ENCODE results near the gene NAA60.
A peak's percentile ranks its signal among the peaks of the same experiment; 100 is the strongest.

Gene NAA60

DNA sequence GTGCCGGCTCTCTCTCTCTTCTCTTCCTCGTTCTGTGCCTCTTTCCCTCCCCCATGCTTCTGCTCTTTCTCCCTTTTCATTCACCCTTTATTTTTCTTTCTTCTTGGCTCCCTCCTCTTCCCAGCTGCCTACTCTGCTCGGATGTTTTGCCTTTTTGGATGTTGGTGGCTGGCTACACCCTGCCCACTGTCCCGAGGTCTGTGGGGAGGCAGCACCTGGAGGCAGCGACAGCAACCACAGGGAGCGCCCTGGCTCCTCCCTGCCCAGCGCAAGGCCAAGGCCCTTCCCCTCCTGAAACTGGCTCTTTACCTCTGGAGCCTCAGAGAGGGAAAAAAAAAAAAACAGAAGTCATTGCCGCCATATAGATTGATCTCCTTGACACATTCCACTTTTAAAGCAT, 77.4 kb downstream of the NAA60 start:
- TF ChIP-seq, protein P1, sequence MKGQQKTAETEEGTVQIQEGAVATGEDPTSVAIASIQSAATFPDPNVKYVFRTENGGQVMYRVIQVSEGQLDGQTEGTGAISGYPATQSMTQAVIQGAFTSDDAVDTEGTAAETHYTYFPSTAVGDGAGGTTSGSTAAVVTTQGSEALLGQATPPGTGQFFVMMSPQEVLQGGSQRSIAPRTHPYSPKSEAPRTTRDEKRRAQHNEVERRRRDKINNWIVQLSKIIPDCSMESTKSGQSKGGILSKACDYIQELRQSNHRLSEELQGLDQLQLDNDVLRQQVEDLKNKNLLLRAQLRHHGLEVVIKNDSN (IDR thresholded peaks at IDR 0.05): no peak
- TF ChIP-seq RAD21 (IDR thresholded peaks at IDR 0.05; ENCODE audit: low read depth): no peak
- TF ChIP-seq ZBTB7A (IDR thresholded peaks at IDR 0.05; ENCODE audit: low read depth): no peak
- TF ChIP-seq, protein P2, sequence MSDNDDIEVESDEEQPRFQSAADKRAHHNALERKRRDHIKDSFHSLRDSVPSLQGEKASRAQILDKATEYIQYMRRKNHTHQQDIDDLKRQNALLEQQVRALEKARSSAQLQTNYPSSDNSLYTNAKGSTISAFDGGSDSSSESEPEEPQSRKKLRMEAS (IDR thresholded peaks at IDR 0.05): no peak

DNA sequence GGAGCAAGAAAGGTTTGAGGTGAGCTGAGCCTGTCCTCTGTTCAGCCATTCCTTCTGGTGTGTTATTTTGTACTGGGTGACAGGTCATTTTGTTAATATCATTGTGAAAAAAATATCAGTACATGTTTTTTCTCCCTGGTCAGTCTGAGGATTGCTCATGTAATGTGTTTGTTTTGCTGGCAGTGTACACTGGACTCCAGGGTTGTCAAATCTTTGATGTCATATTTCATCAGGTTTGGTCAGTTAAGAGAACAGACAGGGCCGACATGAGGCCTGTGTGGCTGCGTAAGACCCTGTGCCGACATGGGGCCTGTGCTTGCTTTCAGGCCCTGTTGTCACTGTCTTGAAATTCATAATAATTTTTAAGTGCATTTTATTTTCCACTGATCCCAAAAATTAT, 79.8 kb downstream of the NAA60 start:
- no peak for TF ChIP-seq TAF1 (IDR thresholded peaks at IDR 0.05; ENCODE audit: low read depth)
- no peak for TF ChIP-seq ZBTB7A (IDR thresholded peaks at IDR 0.05; ENCODE audit: low read depth)
- TF ChIP-seq RAD21 (IDR thresholded peaks at IDR 0.05; ENCODE audit: low read depth): no peak
- no peak for TF ChIP-seq NFIC (IDR thresholded peaks at IDR 0.05)
- TF ChIP-seq, protein P3, sequence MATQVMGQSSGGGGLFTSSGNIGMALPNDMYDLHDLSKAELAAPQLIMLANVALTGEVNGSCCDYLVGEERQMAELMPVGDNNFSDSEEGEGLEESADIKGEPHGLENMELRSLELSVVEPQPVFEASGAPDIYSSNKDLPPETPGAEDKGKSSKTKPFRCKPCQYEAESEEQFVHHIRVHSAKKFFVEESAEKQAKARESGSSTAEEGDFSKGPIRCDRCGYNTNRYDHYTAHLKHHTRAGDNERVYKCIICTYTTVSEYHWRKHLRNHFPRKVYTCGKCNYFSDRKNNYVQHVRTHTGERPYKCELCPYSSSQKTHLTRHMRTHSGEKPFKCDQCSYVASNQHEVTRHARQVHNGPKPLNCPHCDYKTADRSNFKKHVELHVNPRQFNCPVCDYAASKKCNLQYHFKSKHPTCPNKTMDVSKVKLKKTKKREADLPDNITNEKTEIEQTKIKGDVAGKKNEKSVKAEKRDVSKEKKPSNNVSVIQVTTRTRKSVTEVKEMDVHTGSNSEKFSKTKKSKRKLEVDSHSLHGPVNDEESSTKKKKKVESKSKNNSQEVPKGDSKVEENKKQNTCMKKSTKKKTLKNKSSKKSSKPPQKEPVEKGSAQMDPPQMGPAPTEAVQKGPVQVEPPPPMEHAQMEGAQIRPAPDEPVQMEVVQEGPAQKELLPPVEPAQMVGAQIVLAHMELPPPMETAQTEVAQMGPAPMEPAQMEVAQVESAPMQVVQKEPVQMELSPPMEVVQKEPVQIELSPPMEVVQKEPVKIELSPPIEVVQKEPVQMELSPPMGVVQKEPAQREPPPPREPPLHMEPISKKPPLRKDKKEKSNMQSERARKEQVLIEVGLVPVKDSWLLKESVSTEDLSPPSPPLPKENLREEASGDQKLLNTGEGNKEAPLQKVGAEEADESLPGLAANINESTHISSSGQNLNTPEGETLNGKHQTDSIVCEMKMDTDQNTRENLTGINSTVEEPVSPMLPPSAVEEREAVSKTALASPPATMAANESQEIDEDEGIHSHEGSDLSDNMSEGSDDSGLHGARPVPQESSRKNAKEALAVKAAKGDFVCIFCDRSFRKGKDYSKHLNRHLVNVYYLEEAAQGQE (IDR thresholded peaks at IDR 0.05; ENCODE audit: low read depth): no peak
- TF ChIP-seq CREB1 (IDR thresholded peaks at IDR 0.05; ENCODE audit: low read depth): no peak

DNA sequence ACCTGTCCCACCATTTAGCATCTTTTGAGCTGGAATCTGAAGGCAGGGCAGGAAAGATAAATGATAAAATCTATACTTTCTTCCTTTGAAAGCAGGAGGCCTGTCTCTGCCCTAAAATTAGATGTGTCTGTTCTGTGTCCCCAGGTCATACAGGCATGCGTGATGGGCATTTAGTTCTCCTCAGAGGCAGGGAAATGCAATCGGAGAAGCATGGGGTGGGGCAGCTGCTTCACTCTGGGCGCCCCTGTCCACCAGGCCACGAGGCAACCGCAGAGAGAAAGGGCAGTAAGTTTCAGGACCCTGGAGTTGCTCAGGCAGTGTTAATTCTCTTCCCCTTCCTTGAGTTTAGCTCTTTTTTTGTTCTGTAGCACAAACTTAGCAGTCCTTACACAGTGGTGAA, 82.5 kb downstream of the NAA60 start:
- TF ChIP-seq EGR1 (IDR thresholded peaks at IDR 0.05): no peak
- no peak for TF ChIP-seq ZBTB7A (IDR thresholded peaks at IDR 0.05; ENCODE audit: low read depth)
- TF ChIP-seq RAD21 (IDR thresholded peaks at IDR 0.05; ENCODE audit: low read depth): no peak
- TF ChIP-seq, protein P2 (IDR thresholded peaks at IDR 0.05): no peak
- no peak for TF ChIP-seq TCF12 (IDR thresholded peaks at IDR 0.05; ENCODE audit: low read depth)
- no peak for TF ChIP-seq TEAD4 (IDR thresholded peaks at IDR 0.05)
- no peak for TF ChIP-seq EP300 (IDR thresholded peaks at IDR 0.05; ENCODE audit: borderline replicate concordance)
- TF ChIP-seq CEBPB (IDR thresholded peaks at IDR 0.05): no peak
- TF ChIP-seq TAF1 (IDR thresholded peaks at IDR 0.05; ENCODE audit: low read depth): no peak
- TF ChIP-seq, protein P1 (IDR thresholded peaks at IDR 0.05): no peak
- no peak for TF ChIP-seq YY1 (IDR thresholded peaks at IDR 0.05; ENCODE audit: low read depth)
- no peak for TF ChIP-seq FOXM1 (IDR thresholded peaks at IDR 0.05; ENCODE audit: borderline replicate concordance, low read depth)

DNA sequence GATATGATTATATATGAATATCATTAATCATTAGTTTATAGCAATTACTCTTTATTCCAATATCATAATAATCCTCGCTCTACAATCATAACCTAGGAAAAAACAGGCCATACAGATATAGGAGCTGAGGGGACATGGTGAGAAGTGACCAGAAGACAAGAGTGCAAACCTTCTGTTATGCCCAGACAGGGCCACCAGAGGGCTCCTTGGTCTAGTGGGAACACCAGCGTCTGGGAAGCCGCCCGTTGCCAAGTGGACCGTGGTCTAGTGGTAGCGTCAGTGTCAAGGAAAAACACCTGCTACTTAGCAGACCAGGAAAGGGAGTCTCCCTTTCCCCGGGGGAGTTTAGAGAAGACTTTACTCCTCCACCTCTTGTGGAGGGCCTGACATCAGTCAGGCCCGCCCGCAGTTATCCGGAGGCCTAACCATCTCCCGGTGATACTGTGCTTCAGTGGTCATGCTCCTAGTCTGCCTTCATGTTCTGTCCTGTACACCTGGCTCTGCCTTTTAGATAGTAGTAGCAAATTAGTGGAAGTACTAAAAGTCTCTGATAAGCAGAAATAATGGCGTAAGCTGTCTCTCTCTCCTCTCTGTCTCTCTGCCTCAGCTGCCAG, 83.8 kb downstream of the NAA60 start:
- TF ChIP-seq RAD21 (IDR thresholded peaks at IDR 0.05; ENCODE audit: low read depth): peak; percentile 73

DNA sequence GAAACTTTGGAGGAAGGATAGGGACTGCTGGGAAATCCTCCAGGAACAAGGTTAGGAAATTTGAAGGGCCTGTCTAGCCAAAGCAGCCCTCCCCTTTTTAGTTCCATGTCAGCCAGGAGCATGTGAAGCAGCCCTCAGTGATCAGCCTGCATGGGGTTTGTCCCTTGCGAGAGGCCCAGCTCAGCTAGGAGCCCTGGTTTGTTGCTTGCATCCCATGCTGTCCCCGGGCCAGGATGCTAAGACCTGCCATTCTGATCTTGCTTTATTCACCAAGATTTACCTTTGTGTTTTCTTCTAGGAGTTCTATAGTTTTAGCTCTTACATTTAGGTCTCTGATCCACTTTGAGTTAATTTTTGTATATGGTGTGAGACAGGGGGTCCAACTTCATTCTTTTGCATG, 84.9 kb downstream of the NAA60 start:
- TF ChIP-seq RAD21 (IDR thresholded peaks at IDR 0.05; ENCODE audit: low read depth): no peak
- no peak for TF ChIP-seq TEAD4 (IDR thresholded peaks at IDR 0.05)
- no peak for TF ChIP-seq TCF12 (IDR thresholded peaks at IDR 0.05; ENCODE audit: low read depth)
- TF ChIP-seq, protein P2 (IDR thresholded peaks at IDR 0.05): no peak
- TF ChIP-seq NFIC (IDR thresholded peaks at IDR 0.05): no peak
- TF ChIP-seq, protein P1 (IDR thresholded peaks at IDR 0.05): no peak

DNA sequence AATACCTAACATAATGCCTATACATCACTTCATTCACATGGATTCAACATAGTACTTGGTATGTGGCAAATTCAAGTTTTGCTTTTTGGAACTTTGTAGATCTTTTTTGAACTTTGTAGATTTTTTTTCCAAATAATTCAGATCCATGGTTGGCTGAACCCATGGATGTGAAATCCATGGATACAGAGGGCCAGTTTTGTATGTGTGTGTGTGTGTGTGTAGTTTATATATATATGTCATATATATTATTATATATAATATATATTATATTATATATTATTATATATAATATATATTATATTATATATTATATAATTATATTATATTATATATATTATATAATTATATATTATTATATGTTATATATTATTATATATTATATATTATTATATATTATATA, 85.7 kb downstream of the NAA60 start:
- TF ChIP-seq, protein P1 (IDR thresholded peaks at IDR 0.05): no peak
- TF ChIP-seq CREB1 (IDR thresholded peaks at IDR 0.05; ENCODE audit: low read depth) (no peak), CEBPB (IDR thresholded peaks at IDR 0.05) (no peak), EP300 (IDR thresholded peaks at IDR 0.05; ENCODE audit: borderline replicate concordance) (no peak), ZBTB7A (IDR thresholded peaks at IDR 0.05; ENCODE audit: low read depth) (no peak), TEAD4 (IDR thresholded peaks at IDR 0.05) (no peak), RAD21 (IDR thresholded peaks at IDR 0.05; ENCODE audit: low read depth) (no peak), NFIC (IDR thresholded peaks at IDR 0.05) (no peak), EGR1 (IDR thresholded peaks at IDR 0.05) (no peak), TAF1 (IDR thresholded peaks at IDR 0.05; ENCODE audit: low read depth) (no peak), YY1 (IDR thresholded peaks at IDR 0.05; ENCODE audit: low read depth) (no peak)
- TF ChIP-seq, protein P3 (IDR thresholded peaks at IDR 0.05; ENCODE audit: low read depth): no peak
